ENCODE results near the gene APOA5. TPM values are rescaled to one million over a fixed set of nuclear protein-coding genes. Genes with fewer than 3 reads are reported as not detected.
"Not testable (repeated sequence)": the region's sequence is repeated elsewhere in the genome, so short reads cannot be mapped to it uniquely, and the experiment has no call there.

Gene APOA5
- total RNA-seq, 2 experiments from 2014 or later, result not detected

GRCh38 chr11:116804001-116804400, 12.3 kb upstream of the APOA5 start:
- CTCF ChIA-PET (ENCODE audit: unreplicated experiment), result no interaction called here
- Histone ChIP-seq H3K4me1 (ENCODE audit: insufficient read depth, low read length, poor library complexity, severe bottlenecking) (no peaks in the 10 kb centered on the region), H2AFZ (ENCODE audit: low read length) (no peak overlapping the region), H3K27ac (ENCODE audit: low read depth, low read length, poor library complexity, severe bottlenecking) (no peak overlapping the region), H3K79me2 (ENCODE audit: insufficient read depth, low read depth, low read length) (no peaks in the 10 kb centered on the region), H3K9me3 (ENCODE audit: low read length) (no peaks in the 10 kb centered on the region), H4K20me1 (ENCODE audit: insufficient read depth, low read length) (no peaks in the 10 kb centered on the region), H3K9me2 (ENCODE audit: insufficient read depth, low read length) (no peaks in the 10 kb centered on the region), H3K36me3 (ENCODE audit: insufficient read depth, low read length) (no peaks in the 10 kb centered on the region), H3K4me3 (ENCODE audit: low read depth, low read length, poor library complexity, severe bottlenecking) (no peak overlapping the region), H3K4me2 (ENCODE audit: low read length) (no peak overlapping the region)
- POLR2A ChIA-PET, result no interaction called here
- no peak for TF ChIP-seq CTCF (conservative IDR thresholded peaks at IDR 0.05; ENCODE audit: low read length)
- no peak for TF ChIP-seq EZH2phosphoT487 (IDR thresholded peaks at IDR 0.05; ENCODE audit: borderline replicate concordance, low read depth, low read length)
- DNase-seq (ENCODE audit: low spot score), result no peak
- no TSS peak for BruUV-seq (replicated peaks)
- intact Hi-C loops (cut with micrococcal nuclease; ENCODE audit: unreplicated experiment), result no loop called here

- H2AFZ ChIP-seq (ENCODE audit: low read length); H3K4me3 ChIP-seq (ENCODE audit: low read depth, low read length, poor library complexity, severe bottlenecking); H3K9me3 ChIP-seq (ENCODE audit: low read length); H3K27ac ChIP-seq (ENCODE audit: low read depth, low read length, poor library complexity, severe bottlenecking); BruUV-seq (replicated peaks); CTCF ChIA-PET (ENCODE audit: unreplicated experiment); POLR2A ChIA-PET; DNase-seq (ENCODE audit: low spot score); H3K4me2 ChIP-seq (ENCODE audit: low read length); intact Hi-C loops (cut with micrococcal nuclease; ENCODE audit: unreplicated experiment); H3K9me2 ChIP-seq (ENCODE audit: insufficient read depth, low read length); H3K36me3 ChIP-seq (ENCODE audit: insufficient read depth, low read length); H4K20me1 ChIP-seq (ENCODE audit: insufficient read depth, low read length); H3K4me1 ChIP-seq (ENCODE audit: insufficient read depth, low read length, poor library complexity, severe bottlenecking); H3K79me2 ChIP-seq (ENCODE audit: insufficient read depth, low read depth, low read length): not testable (repeated sequence)
Observed at GRCh38 chr11:116801662-116802061, 10.0 kb upstream of the APOA5 start.

GRCh38 chr11:116800610-116801009, 8.9 kb upstream of the APOA5 start:
- Histone ChIP-seq H3K4me1 (ENCODE audit: insufficient read depth, low read length, poor library complexity, severe bottlenecking) (no peaks in the 10 kb centered on the region), H3K4me2 (ENCODE audit: low read length) (no peak overlapping the region), H3K79me2 (ENCODE audit: insufficient read depth, low read depth, low read length) (no peaks in the 10 kb centered on the region), H3K4me3 (ENCODE audit: low read depth, low read length, poor library complexity, severe bottlenecking) (no peak overlapping the region), H4K20me1 (ENCODE audit: insufficient read depth, low read length) (no peaks in the 10 kb centered on the region), H3K9me2 (ENCODE audit: insufficient read depth, low read length) (no peaks in the 10 kb centered on the region), H3K9me3 (ENCODE audit: low read length) (no peaks in the 10 kb centered on the region), H3K36me3 (ENCODE audit: insufficient read depth, low read length) (no peaks in the 10 kb centered on the region), H2AFZ (ENCODE audit: low read length) (no peak overlapping the region), H3K27ac (ENCODE audit: low read depth, low read length, poor library complexity, severe bottlenecking) (no peak overlapping the region)
- intact Hi-C loops (cut with micrococcal nuclease; ENCODE audit: unreplicated experiment), result no loop called here
- TF ChIP-seq CTCF (conservative IDR thresholded peaks at IDR 0.05; ENCODE audit: low read length) (no peak), EZH2phosphoT487 (IDR thresholded peaks at IDR 0.05; ENCODE audit: borderline replicate concordance, low read depth, low read length) (no peak)
- BruUV-seq (replicated peaks), result no TSS peak
- no peak for DNase-seq (ENCODE audit: low spot score)
- ChIA-PET POLR2A (interaction anchor here (1.0 kb wide), 1 partner anchor 10 kb away, joined by 3 read pairs; no protein-coding TSS in a partner anchor), CTCF (ENCODE audit: unreplicated experiment) (no interaction called here)
